HG02852 (cell line): ENCODE measurements around the gene ECHDC3.

Experiments used
- ATAC-seq: cut with Tn5 transposase; IDR thresholded peaks from one replicate; pipeline ENCODE4 v1.9.1; 2021; ENCODE audit warnings: mild to moderate bottlenecking, moderate library complexity; ENCODE audit not compliant: unreplicated experiment

The ECHDC3 gene

GRCh38 chr10:11810313-11810766 lies 68.2 kb downstream of the ECHDC3 start:
- no peak for ATAC-seq

GRCh38 chr10:11810973-11811372 lies 68.8 kb downstream of the ECHDC3 start:
- no peak for ATAC-seq

GRCh38 chr10:11813177-11813576 lies 71.0 kb downstream of the ECHDC3 start:
- ATAC-seq = no peak
